HG03097 (cell line): Measurements from ENCODE around the gene SAMD4A.

Experiments used
- ATAC-seq: cut with Tn5 transposase; IDR thresholded peaks from one replicate; pipeline ENCODE4 v1.9.1; 2021; ENCODE audit not compliant: unreplicated experiment, low FRiP score

Gene SAMD4A

GRCh38 chr14:54653712-54654469, 87.0 kb downstream of the SAMD4A start:
- no peak for ATAC-seq

- no peak for ATAC-seq
These were observed 87.7 kb downstream of the SAMD4A start for GRCh38 chr14:54654605-54655004.

- no peak for ATAC-seq
These were observed 91.9 kb downstream of the SAMD4A start for GRCh38 chr14:54658836-54659235.

GRCh38 chr14:54659365-54659764, 92.4 kb downstream of the SAMD4A start:
- no peak for ATAC-seq

- no peak for ATAC-seq
These were observed 93.7 kb downstream of the SAMD4A start for GRCh38 chr14:54660604-54661111.

- ATAC-seq: no peak
These were observed 95.7 kb downstream of the SAMD4A start for GRCh38 chr14:54662491-54663133.

GRCh38 chr14:54664961-54665360, 98.0 kb downstream of the SAMD4A start:
- no peak for ATAC-seq

GRCh38 chr14:54665946-54666345, 99.0 kb downstream of the SAMD4A start:
- no peak for ATAC-seq

- ATAC-seq: no peak
These were observed 100.3 kb downstream of the SAMD4A start for GRCh38 chr14:54667026-54667744.

- ATAC-seq: no peak
These were observed 100.8 kb downstream of the SAMD4A start for GRCh38 chr14:54667764-54668163.

- ATAC-seq: no peak
These were observed 103.0 kb downstream of the SAMD4A start for GRCh38 chr14:54669721-54670561.

- no peak for ATAC-seq
These were observed 104.6 kb downstream of the SAMD4A start for GRCh38 chr14:54671537-54671936.

- ATAC-seq: no peak
These were observed 105.3 kb downstream of the SAMD4A start for GRCh38 chr14:54672181-54672580.

GRCh38 chr14:54672688-54673087, 105.8 kb downstream of the SAMD4A start:
- no peak for ATAC-seq

- ATAC-seq: no peak
These were observed 106.5 kb downstream of the SAMD4A start for GRCh38 chr14:54673193-54674045.

GRCh38 chr14:54674046-54674741, 107.3 kb downstream of the SAMD4A start:
- ATAC-seq: no peak

- no peak for ATAC-seq
These were observed 108.6 kb downstream of the SAMD4A start for GRCh38 chr14:54675236-54676128.
